ENCODE measurements around the gene IMP4. TPM values are rescaled to one million over a fixed set of nuclear protein-coding genes. Genes with fewer than 3 reads are reported as not detected.

IMP4 gene
- total and polyA plus RNA-seq, 2 of the 8 experiments (the other 6 are each of a cell fraction or from before 2014, with no cell fraction given): 96.8 to 194 TPM

DNA sequence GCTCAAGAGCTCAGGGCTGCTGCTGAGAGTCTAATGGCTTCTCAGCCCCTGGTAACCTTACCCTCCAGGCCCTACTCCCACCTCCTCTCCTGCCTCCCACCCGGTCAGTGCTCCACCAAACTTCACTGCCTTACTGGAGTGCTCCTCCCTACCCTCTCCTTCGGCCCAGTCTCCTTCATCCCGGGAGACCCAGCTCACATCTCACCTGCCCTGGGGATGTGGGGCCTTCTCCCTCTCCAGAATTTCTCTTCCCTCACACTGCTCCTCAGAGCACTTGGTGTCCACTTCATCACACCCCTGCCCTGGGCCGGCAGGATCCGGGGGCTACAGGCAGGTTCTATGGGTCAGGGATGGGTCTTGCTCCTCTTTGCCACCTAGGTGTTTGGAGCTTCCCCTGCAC lies 34.8 kb downstream of the IMP4 start:
- Histone ChIP-seq H3K14ac (ENCODE audit: insufficient read length) (no peak overlapping the region), H4K91ac (replicated peaks; ENCODE audit: insufficient read length, low read length) (no peak overlapping the region), H3K79me2 (ENCODE audit: control insufficient read depth in 1 of 2, insufficient read depth in 2 of 2, low read length in 2 of 2) (no peaks in the 10 kb centered on the region), H2BK15ac (ENCODE audit: low read length) (no peak overlapping the region), H3K23ac (ENCODE audit: insufficient read length) (no peak overlapping the region), H3K18ac (ENCODE audit: extremely low read depth, low read length) (no peak overlapping the region), H3K79me1 (ENCODE audit: low read depth, low read length) (peaks cover 4% of the 10 kb centered on the region; the same call in 1 of the 2 replicates), H4K20me1 (replicated peaks in 1 of 2; ENCODE audit: control insufficient read depth in 1 of 2, insufficient read depth in 2 of 2, low read length in 2 of 2) (peaks cover 0 to 3% of the 10 kb centered on the region in 2 experiments), H3K27me3 (replicated peaks in 1 of 4; ENCODE audit: control insufficient read depth in 3 of 4, extremely low read depth in 1 of 4, insufficient read depth in 3 of 4, low read length in 3 of 4) (no peaks in the 10 kb centered on the region), H3K9ac (replicated peaks in 1 of 4; ENCODE audit: extremely low read depth in 1 of 4, low read depth in 3 of 4, low read length in 3 of 4) (no peak overlapping the region), H4K5ac (ENCODE audit: insufficient read length, low read depth, low read length) (no peak overlapping the region), H3K56ac (replicated peaks; ENCODE audit: insufficient read length, low read depth, low read length) (no peak overlapping the region), H3K23me2 (ENCODE audit: low read depth, low read length) (peaks cover 3% of the 10 kb centered on the region; the same call in 1 of the 2 replicates), H3K4me2 (ENCODE audit: insufficient read depth in 1 of 2, low read depth in 2 of 2, low read length in 2 of 2) (no peak overlapping the region), H3K9me3 (ENCODE audit: insufficient read depth in 2 of 2, low read depth in 1 of 2, low read length in 1 of 2) (no peaks in the 10 kb centered on the region), H3K4me3 (ENCODE audit: extremely low read depth in 1 of 4, insufficient read depth in 2 of 4, low read depth in 3 of 4, low read length in 4 of 4) (no peak overlapping the region), H3K27ac (ENCODE audit: low read depth, low read length) (no peak overlapping the region), H2BK120ac (replicated peaks; ENCODE audit: low read depth, low read length) (no peak overlapping the region), H2BK5ac (ENCODE audit: low read depth, low read length) (no peak overlapping the region), H2BK12ac (ENCODE audit: low read depth, low read length) (no peak overlapping the region), H3K4ac (replicated peaks; ENCODE audit: insufficient read length, low read depth, low read length) (no peak overlapping the region), H2BK20ac (ENCODE audit: low read length) (no peak overlapping the region), H2AK5ac (ENCODE audit: low read depth, low read length) (no peak overlapping the region), H3K36me3 (ENCODE audit: control insufficient read depth in 2 of 4, insufficient read depth in 4 of 4, low read length in 3 of 4) (no peaks in the 10 kb centered on the region), H2AFZ (ENCODE audit: low read length) (no peak overlapping the region), H4K8ac (ENCODE audit: extremely low read depth, insufficient read depth, low read length) (peak overlapping the region; percentile 35; the same call in 1 of the 2 replicates), H3K4me1 (replicated peaks in 1 of 4; ENCODE audit: control insufficient read depth in 3 of 4, insufficient read depth in 4 of 4, low read length in 3 of 4) (peaks cover 0 to 3% (median 2%) of the 10 kb centered on the region in 4 experiments; a peak in 4 of 7 replicates)
- POLR2A ChIA-PET (ENCODE audit: partially characterized antibody): interaction anchor here (0.9 to 1.1 kb wide), 2 partner anchors 34 to 50 kb away, joined by 3 read pairs; no protein-coding TSS in a partner anchor
- DNase-seq (ENCODE audit: low read depth in 1 of 2, low spot score in 2 of 2): no peak
- CTCF ChIA-PET (ENCODE audit: partially characterized antibody): interaction anchor here (0.8 to 3.6 kb wide), 5 partner anchors 9 to 36 kb away, joined by 3 to 34 read pairs (median 4); a partner anchor contains a TSS
- no peak for TF ChIP-seq RXRA (IDR thresholded peaks at IDR 0.05; ENCODE audit: insufficient read depth, low read depth, low read length)
- no peak for FAIRE-seq
- WGBS, 2 experiments (ENCODE audit: extremely low coverage in 1 of 2, insufficient coverage in 1 of 2, insufficient read length in 1 of 2, insufficient replicate concordance in 2 of 2, low coverage in 1 of 2, low lambda C conversion rate in 2 of 2, missing lambda C conversion rate in 1 of 2): 94% methylated on average over 5 of the region's 5 CpGs; no CpG with 5 or more reads in 1 of the 2 experiments

Measured in H1 (cell line).